Dermis blood vessel endothelial cell (primary cell): Measurements from ENCODE around the gene RABL6. TPM values are rescaled to one million over a fixed set of nuclear protein-coding genes. Genes with fewer than 3 reads are reported as not detected.
"Not testable (repeated sequence)": the region's sequence is repeated elsewhere in the genome, so short reads cannot be mapped to it uniquely, and the experiment has no call there.

Source experiments
- DNase-seq: peaks from one replicate; pipeline ENCODE4 v3.0.0; 2010
- total RNA-seq: library from RNA; depleted of rRNA; stranded (reverse); fragments of >200 nt; gene quantifications from 2 replicates; pipeline ENCODE4 v1.2.3, GENCODE V29; 2014

RABL6 gene
- total RNA-seq, 1 donor from 2014 or later = 69.1 TPM

DNA sequence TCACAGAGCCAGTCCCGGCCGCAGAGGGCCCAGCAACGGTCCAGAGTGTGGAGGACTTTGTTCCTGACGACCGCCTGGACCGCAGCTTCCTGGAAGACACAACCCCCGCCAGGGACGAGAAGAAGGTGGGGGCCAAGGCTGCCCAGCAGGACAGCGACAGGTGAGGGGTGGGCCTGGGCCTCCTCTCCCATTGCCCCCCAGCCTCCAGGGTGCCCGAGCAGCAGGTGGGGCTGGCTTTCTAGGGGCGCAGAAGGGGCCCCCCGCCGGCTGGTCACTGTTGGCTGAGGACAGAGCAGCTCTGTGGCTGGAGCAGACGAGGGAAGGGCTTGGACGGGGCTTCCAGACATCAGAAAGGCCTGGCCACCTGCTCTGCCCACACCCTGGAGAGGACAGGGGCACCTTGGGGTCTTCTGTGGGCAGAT is 30.1 kb downstream of the RABL6 start:
- not testable (repeated sequence) for DNase-seq

DNA sequence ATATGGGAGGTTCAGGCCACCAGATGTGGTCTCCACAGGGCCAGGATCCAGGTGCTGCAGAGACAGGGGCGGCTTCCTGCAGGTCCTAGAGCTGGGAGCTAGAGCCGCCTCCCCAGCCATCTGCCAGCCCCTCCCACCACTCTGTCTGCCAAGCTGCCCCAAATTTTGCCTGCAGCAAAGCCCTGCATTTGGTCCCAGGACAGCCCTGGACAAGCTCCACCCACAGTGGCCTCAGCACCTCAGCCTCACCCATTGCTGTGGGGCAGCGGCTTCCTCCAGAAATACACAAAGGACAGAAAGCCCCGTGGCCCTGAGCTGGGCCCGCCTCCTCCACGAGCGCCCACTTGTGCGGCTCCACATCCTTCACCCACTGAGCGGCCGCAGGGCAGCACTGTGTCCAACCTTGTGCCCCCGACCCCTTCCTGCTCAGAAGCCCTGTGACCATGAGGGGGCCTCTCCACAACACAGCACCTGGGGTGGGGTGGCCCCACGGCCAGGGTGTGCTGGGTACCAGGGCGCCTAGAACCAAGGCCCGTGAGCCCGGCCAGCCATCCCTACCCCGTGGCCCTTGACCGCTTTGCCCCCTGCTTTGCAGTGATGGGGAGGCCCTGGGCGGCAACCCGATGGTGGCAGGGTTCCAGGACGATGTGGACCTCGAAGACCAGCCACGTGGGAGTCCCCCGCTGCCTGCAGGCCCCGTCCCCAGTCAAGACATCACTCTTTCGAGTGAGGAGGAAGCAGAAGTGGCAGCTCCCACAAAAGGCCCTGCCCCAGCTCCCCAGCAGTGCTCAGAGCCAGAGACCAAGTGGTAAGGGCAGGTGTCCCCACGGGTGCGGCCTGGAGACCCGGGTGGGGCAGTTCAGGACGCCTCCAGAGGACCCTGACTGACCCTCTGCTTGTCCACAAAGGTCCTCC is 30.8 kb downstream of the RABL6 start:
- DNase-seq = no peak

DNA sequence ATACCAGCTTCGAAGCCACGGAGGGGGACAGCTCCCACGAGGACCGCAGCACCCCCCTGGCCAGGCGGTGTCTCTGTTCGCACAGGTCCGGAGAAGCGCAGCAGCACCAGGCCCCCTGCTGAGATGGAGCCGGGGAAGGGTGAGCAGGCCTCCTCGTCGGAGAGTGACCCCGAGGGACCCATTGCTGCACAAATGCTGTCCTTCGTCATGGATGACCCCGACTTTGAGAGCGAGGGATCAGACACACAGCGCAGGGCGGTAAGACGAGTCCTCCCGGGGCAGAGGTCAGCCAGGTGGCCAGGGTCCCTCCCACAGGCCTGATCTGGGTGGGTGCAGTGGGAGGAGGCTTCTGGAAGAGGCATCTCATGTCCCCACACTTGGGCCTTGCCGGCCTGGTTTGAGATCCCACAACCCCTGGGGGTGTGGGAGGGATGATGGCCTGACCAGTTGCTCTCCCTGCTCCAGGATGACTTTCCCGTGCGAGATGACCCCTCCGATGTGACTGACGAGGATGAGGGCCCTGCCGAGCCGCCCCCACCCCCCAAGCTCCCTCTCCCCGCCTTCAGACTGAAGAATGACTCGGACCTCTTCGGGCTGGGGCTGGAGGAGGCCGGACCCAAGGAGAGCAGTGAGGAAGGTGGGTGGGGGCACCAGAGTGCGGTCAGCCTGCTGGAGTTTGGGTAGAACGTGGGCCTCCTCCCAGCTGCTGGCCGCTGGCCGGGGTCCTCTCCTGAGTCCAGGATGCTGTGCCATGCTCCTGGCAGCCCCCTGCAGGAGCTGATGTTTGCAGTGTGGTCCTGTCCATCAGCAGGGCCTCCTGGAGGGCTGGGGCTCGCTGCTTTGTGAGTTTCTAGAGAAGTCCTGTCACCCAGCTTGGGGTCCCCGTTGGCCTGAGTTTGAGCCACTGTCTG is 31.7 kb downstream of the RABL6 start:
- no peak for DNase-seq

DNA sequence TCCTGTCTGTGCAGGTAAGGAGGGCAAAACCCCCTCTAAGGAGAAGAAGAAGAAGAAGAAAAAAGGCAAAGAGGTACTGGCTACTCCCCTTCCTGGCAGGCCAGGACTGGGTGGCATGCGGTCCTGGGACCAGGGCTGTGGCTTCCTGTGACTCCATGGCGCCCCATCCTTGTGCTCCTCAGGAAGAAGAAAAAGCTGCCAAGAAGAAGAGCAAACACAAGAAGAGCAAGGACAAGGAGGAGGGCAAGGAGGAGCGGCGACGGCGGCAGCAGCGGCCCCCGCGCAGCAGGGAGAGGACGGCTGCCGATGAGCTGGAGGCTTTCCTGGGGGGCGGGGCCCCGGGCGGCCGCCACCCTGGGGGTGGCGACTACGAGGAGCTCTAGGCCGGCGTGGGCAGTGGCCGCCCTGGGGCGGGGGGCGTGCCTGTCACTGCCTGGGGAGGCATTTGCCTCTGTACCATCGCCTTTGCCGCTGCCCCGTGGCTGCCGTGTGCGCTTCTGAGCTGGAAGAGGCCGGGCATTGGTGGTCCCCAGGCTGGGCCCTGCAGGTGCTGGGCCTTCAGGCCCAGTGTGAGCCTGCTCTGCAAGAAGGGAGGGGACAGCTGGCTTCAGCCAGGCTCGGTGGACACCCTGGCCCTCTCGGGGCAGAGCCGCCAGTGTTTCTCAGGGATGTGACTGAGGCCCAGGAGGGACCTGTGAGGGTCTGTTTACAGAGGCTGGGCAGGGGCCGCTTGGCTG is 32.6 kb downstream of the RABL6 start:
- no peak for DNase-seq

DNA sequence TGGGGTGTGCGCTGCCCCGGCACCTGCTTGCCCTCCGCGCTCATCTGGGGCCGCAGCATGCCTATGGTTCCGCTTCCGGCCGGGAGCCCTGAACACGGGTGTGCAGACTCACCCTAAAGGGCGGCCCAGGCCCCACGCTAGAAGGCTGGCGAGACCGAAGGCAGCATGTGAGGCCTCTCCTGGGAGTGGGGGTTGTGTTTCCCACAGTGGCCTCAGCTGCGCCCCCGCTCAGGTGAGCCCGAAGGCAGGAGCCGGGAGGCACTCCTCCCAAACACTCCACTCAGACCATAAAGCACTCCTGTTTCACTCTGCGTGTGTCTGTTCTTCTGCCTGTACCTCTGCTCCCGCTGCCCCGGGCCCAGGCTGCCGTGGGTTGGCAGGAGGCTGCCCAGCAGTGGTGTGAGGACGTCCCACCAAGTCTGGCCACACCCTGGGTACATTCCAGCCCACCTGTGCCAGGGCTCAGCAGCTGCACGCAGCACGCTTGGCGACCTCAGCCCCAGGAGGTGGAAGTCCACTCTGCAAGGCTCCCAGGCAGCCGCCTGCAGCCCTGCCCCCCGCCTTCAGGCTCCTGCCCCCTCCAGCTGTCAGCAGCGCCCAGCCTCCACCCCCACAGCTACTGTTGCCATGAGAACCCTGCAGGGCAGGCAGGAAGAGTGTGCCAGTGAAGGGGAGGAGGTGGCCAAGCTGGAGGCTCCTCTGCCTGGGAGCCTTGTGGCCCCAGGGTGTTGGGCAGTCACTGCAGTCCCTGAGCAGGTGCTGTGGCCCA is 33.3 kb downstream of the RABL6 start:
- DNase-seq = peak; percentile 37

DNA sequence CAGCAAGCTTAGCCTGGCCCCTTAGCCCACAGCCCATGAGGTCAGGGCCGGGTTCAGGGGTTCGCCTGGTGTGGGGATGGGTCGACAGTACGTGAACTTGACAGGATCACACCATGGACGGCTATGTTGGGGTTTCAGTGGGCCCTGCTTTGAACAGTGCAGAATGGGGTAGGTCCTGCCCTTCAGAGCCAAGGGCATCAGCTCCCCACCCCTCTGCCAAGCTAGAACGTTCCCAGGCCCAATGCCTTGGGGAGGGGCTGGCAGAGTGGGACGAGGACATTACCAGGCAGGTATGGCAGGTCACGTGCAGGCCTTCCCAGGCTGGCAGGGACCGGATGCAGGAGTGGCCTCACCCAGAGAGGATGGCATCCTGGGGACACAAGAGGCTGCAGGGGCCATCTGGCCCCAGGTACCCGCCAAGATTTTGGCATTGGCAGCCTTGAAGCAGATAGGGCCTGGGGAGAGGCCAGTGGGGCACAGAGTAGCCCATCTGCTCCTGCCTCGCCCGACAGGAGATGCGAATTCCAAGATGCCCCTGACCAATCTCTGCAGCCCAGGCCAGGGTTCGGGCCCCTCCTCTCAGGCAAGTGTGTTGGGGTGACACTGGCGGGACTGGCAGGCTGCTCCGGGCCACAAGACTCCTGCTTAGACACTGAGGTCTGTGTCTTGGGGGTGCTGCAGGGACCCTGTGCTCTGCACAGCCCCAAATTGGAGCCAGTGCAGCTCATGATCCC is 34.1 kb downstream of the RABL6 start:
- not testable (repeated sequence) for DNase-seq

GRCh38 chr9:136842380-136842948 is 34.7 kb downstream of the RABL6 start, which contains the start of gene AJM1:
AJM1 (plus strand) TSS chr9:136842478; CDS start chr9:136844415, 1,937 bp downstream.
- peak; percentile 84 for DNase-seq

GRCh38 chr9:136843159-136843800 is 35.5 kb downstream of the RABL6 start:
- not testable (repeated sequence) for DNase-seq

GRCh38 chr9:136843801-136844740 is 36.3 kb downstream of the RABL6 start:
- DNase-seq = peak; percentile 36

GRCh38 chr9:136844761-136845464 is 37.2 kb downstream of the RABL6 start:
- no peak for DNase-seq

GRCh38 chr9:136845465-136846260 is 37.9 kb downstream of the RABL6 start:
- DNase-seq = no peak

GRCh38 chr9:136846376-136847087 is 38.8 kb downstream of the RABL6 start:
- peak; percentile 15 for DNase-seq

DNA sequence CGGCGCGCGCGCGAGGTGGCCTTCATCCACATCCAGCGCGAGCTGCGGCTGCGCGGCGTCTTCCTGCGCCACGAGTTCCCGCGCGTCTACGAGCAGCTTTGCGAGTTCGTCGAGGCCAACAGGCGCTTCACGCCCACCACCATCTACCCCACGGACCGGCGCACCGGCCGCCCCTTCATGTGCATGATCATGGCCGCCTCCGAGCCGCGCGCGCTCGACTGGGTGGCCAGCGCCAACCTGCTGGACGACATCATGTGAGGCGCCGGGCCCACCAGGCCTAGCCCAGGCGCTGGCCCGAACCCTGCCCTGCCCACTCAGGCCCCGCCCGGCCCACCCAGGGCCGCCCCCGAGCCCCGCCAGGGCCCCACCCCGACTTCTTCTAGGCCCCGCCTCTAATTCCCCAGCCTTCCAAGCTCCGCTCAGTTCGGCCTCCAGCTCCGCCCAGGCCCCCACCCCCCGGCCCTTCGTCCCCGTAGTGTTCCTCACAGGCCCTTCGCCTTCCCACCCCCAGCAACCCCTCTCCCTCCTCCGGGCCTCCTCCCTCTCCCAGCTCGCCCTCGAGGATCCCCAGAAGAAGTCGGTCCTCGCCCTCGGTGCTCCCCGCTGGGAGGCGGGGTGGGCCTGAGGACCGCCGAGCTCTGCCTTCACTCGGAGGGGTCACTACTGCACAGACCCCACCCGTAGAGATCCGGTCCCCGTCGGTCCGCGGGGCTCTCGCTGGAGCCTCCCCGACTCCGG is 39.5 kb downstream of the RABL6 start:
- DNase-seq = peak; percentile 57

- peak; percentile 86 for DNase-seq
Measured at GRCh38 chr9:136847826-136848392, 40.2 kb downstream of the RABL6 start.

DNA sequence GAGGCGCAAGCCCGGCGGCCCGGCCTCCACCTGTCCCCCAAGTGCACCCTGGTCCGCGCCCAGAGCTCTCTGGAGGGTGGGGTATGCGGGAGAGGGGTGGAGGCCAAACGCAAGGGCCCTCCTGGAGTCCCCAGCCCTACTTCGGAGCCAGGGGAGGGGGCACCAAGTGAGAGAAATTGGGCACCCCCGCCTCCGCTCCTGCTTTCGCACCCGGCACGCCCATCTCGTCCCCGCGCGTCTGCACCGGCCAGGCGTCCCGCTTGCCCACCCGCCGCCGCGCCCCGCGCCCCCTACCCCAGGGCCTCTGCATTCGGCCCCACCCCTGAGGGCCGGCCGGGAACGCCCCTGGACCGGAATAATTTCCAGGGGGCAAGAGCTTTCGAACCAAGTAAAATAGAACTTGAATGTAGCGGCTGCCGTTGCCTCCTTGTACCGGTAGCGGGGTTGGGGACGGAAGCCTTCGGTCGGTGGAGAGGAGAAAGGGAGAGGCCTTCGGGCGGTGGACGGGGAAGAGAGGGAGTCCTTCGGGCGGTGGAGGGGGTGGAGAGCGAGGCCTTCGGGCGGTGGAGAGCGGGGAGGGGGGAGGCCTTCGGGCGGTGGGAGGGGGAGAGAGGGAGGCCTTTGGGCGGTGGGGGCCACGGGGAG is 40.8 kb downstream of the RABL6 start:
- DNase-seq = no peak
